ENCODE measurements around the gene MPO. TPM values are rescaled to one million over a fixed set of nuclear protein-coding genes. Genes with fewer than 3 reads are reported as not detected.

MPO gene
- total and polyA plus RNA-seq, 2 donors (not counting 3 experiments of a cell fraction or from before 2014, with no cell fraction given): not detected

DNA sequence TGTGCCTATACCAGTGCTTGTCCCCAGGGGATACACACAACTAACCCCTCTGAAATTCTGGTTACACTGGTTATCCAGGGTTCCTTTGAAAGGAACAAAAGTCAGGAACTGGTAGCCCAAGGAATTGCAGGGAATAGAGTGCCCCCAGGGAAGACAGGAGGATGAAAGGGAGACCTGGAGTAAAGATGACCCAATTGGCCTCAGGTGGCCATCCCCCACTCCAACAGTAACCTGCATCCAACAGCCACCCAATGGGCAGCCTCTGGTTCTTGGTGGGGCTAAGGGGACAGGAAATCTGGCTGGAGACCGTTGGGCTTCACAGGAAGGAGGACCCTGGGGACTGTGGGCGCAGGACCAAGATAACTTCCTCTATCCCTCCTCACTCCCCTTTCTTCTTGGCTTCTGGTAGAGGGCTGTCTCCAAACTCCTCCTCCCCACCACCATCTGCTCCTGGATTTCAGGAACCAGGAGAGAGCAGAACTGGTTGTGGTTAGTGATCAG lies 826 bp upstream of the MPO start:
- Histone ChIP-seq H3K36me3 (ENCODE audit: control insufficient read depth in 2 of 2, extremely low read depth in 1 of 2, insufficient read depth in 2 of 2, low read length in 2 of 2) (no peaks in the 10 kb centered on the region), H3K4me1 (ENCODE audit: control insufficient read depth, extremely low read depth, insufficient read depth, low read length) (no peaks in the 10 kb centered on the region), H3K27me3 (ENCODE audit: control insufficient read depth in 2 of 2, insufficient read depth in 2 of 2, low read length in 2 of 2) (peaks cover 2 to 10% of the 10 kb centered on the region in 2 experiments), H2AFZ (ENCODE audit: low read depth, low read length) (no peak overlapping the region), H3K9me3 (replicated peaks; ENCODE audit: control insufficient read depth, insufficient read depth, low read length) (no peaks in the 10 kb centered on the region), H3K9me1 (replicated peaks; ENCODE audit: control insufficient read depth, extremely low read depth, insufficient read depth, low read length) (no peaks in the 10 kb centered on the region), H4K20me1 (replicated peaks; ENCODE audit: control insufficient read depth, extremely low read depth, insufficient read depth, low read length) (no peaks in the 10 kb centered on the region), H3K27ac (ENCODE audit: insufficient read depth, low read depth, low read length) (no peak overlapping the region), H3K9ac (replicated peaks; ENCODE audit: extremely low read depth, insufficient read depth, low read length) (no peak overlapping the region), H3K79me2 (ENCODE audit: control insufficient read depth, insufficient read depth, low read length) (no peaks in the 10 kb centered on the region), H3K4me3 (replicated peaks in 1 of 3; ENCODE audit: insufficient read depth in 1 of 3, low read depth in 1 of 3, low read length in 3 of 3) (no peak overlapping the region), H3K4me2 (ENCODE audit: insufficient read depth, low read length) (no peak overlapping the region)
- dilution Hi-C loops (cut with MboI; ENCODE audit: extremely low pct_ligation_motif_present, low sequenced_read_pairs) (no loop called here), intact Hi-C loops (cut with micrococcal nuclease) (no loop called here)
- ChIA-PET POLR2A (no interaction called here), CTCF (no interaction called here)
- no peak for TF ChIP-seq MYC (IDR thresholded peaks at IDR 0.05; ENCODE audit: low read depth, low read length)
- no peak for TF ChIP-seq EZH2 (IDR thresholded peaks at IDR 0.05; ENCODE audit: borderline replicate concordance, low read depth, low read length, severe bottlenecking)
- TF ChIP-seq FOS (IDR thresholded peaks at IDR 0.05; ENCODE audit: borderline replicate concordance, insufficient read depth, low read length): no peak
- TF ChIP-seq POLR2AphosphoS5 (IDR thresholded peaks at IDR 0.05; ENCODE audit: insufficient read depth, low read depth, low read length): no peak
- TF ChIP-seq JUN (IDR thresholded peaks at IDR 0.05; ENCODE audit: borderline replicate concordance, insufficient read depth, insufficient read length, low read depth): no peak
- TF ChIP-seq POLR2A (IDR thresholded peaks at IDR 0.05; ENCODE audit: low read depth, low read length): no peak
- no peak for TF ChIP-seq GATA2 (IDR thresholded peaks at IDR 0.05; ENCODE audit: insufficient read depth, insufficient read length, low read depth, low read length)
- TF ChIP-seq, protein P1, sequence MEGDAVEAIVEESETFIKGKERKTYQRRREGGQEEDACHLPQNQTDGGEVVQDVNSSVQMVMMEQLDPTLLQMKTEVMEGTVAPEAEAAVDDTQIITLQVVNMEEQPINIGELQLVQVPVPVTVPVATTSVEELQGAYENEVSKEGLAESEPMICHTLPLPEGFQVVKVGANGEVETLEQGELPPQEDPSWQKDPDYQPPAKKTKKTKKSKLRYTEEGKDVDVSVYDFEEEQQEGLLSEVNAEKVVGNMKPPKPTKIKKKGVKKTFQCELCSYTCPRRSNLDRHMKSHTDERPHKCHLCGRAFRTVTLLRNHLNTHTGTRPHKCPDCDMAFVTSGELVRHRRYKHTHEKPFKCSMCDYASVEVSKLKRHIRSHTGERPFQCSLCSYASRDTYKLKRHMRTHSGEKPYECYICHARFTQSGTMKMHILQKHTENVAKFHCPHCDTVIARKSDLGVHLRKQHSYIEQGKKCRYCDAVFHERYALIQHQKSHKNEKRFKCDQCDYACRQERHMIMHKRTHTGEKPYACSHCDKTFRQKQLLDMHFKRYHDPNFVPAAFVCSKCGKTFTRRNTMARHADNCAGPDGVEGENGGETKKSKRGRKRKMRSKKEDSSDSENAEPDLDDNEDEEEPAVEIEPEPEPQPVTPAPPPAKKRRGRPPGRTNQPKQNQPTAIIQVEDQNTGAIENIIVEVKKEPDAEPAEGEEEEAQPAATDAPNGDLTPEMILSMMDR (IDR thresholded peaks at IDR 0.05; ENCODE audit: extremely low read depth in 1 of 2, insufficient read depth in 1 of 2, low read depth in 1 of 2, low read length in 2 of 2): no peak
- no peak for TF ChIP-seq MAX (IDR thresholded peaks at IDR 0.05; ENCODE audit: insufficient read depth, insufficient read length)
- BruUV-seq (replicated peaks): no TSS peak
- no peak for DNase-seq (ENCODE audit: low read depth, low spot score)
- no peak for FAIRE-seq

All from endothelial cell of umbilical vein (primary cell).